ENCODE results near the gene EIF3K.

GRCh38 chr19:38638461-38638860 is 19.5 kb downstream of the EIF3K start:
- TF ChIP-seq POLR2AphosphoS5 (IDR thresholded peaks at IDR 0.05) (no peak), POLR2A (IDR thresholded peaks at IDR 0.05) (no peak)
